Osteoblast (primary cell): Measurements from ENCODE around the gene FAM3A. TPM values are rescaled to one million over a fixed set of nuclear protein-coding genes. Genes with fewer than 3 reads are reported as not detected.

Experiments
- DNase-seq: peaks from one replicate; pipeline ENCODE4 v3.0.0; 2011; ENCODE audit warnings: low spot score, mixed read lengths; ENCODE audit not compliant: insufficient read length; ENCODE audit errors: missing footprints
- H2AFZ ChIP-seq: 2 replicates; pipeline ENCODE4 v1.6.0; 2011; ENCODE audit warnings: mild to moderate bottlenecking, low read length
- H3K27ac ChIP-seq: 2 replicates; pipeline ENCODE4 v1.5.1; 2011; ENCODE audit warnings: mild to moderate bottlenecking, low read depth, low read length, moderate library complexity
- H3K27me3 ChIP-seq: 2 replicates; pipeline ENCODE4 v1.6.0; 2012; ENCODE audit warnings: mild to moderate bottlenecking, control low read depth, inconsistent platforms, low read length, moderate library complexity; ENCODE audit not compliant: insufficient read depth
- H3K36me3 ChIP-seq: 2 replicates; pipeline ENCODE4 v1.5.1; 2011; ENCODE audit warnings: mild to moderate bottlenecking, low read length, control low read depth, moderate library complexity; ENCODE audit not compliant: insufficient read depth
- H3K4me1 ChIP-seq: 2 replicates; pipeline ENCODE4 v1.5.1; 2011; ENCODE audit warnings: mild to moderate bottlenecking, low read length, control low read depth, moderate library complexity; ENCODE audit not compliant: insufficient read depth
- H3K4me2 ChIP-seq: 2 replicates; pipeline ENCODE4 v1.6.0; 2011; ENCODE audit warnings: mild to moderate bottlenecking, low read length; ENCODE audit not compliant: insufficient read depth
- H3K4me3 ChIP-seq: fragments of 200-600 bp; sonication (generic); 3 replicates; pipeline ENCODE4 v1.5.1; 2012; ENCODE audit warnings: mild to moderate bottlenecking, low read length, inconsistent platforms; ENCODE audit not compliant: insufficient read depth
- H3K79me2 ChIP-seq: 2 replicates; pipeline ENCODE4 v1.6.0; 2012; ENCODE audit warnings: mild to moderate bottlenecking, low read length, control low read depth, inconsistent platforms; ENCODE audit not compliant: insufficient read depth
- H3K9me3 ChIP-seq: 2 replicates; pipeline ENCODE4 v1.5.1; 2011; ENCODE audit warnings: low read depth, low read length, control low read depth
- H4K20me1 ChIP-seq: 2 replicates; pipeline ENCODE4 v1.6.0; 2012; ENCODE audit warnings: mild to moderate bottlenecking, low read length, control low read depth; ENCODE audit not compliant: insufficient read depth
- total RNA-seq: library from RNA; depleted of rRNA; stranded (reverse); fragments of >200 nt; gene quantifications from 2 replicates; pipeline ENCODE4 v1.2.3, GENCODE V29; 2012
- TF ChIP-seq, protein P1 (sequence below): IDR thresholded peaks from 2 replicates; pipeline ENCODE4 v1.5.1; 2011; ENCODE audit warnings: mild to moderate bottlenecking, low read depth, low read length, moderate library complexity; ENCODE audit errors: extremely low read depth

FAM3A gene
- total RNA-seq, 1 donor: 21.4 TPM

GRCh38 chrX:154462396-154462795, 53.6 kb downstream of the FAM3A start:
- Histone ChIP-seq H3K27ac (no peak overlapping the region), H3K79me2 (peaks cover 57% of the 10 kb centered on the region), H3K4me2 (no peak overlapping the region), H4K20me1 (peaks cover 38% of the 10 kb centered on the region), H3K4me1 (peaks cover 4% of the 10 kb centered on the region), H3K36me3 (peaks cover 30% of the 10 kb centered on the region), H3K27me3 (no peaks in the 10 kb centered on the region), H3K4me3 (no peak overlapping the region), H3K9me3 (no peaks in the 10 kb centered on the region), H2AFZ (no peak overlapping the region)
- TF ChIP-seq, protein P1, sequence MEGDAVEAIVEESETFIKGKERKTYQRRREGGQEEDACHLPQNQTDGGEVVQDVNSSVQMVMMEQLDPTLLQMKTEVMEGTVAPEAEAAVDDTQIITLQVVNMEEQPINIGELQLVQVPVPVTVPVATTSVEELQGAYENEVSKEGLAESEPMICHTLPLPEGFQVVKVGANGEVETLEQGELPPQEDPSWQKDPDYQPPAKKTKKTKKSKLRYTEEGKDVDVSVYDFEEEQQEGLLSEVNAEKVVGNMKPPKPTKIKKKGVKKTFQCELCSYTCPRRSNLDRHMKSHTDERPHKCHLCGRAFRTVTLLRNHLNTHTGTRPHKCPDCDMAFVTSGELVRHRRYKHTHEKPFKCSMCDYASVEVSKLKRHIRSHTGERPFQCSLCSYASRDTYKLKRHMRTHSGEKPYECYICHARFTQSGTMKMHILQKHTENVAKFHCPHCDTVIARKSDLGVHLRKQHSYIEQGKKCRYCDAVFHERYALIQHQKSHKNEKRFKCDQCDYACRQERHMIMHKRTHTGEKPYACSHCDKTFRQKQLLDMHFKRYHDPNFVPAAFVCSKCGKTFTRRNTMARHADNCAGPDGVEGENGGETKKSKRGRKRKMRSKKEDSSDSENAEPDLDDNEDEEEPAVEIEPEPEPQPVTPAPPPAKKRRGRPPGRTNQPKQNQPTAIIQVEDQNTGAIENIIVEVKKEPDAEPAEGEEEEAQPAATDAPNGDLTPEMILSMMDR: no peak
- DNase-seq: no peak

- Histone ChIP-seq H3K4me3 (peak overlapping the region; percentile 82), H3K36me3 (peaks cover 26% of the 10 kb centered on the region), H2AFZ (no peak overlapping the region), H3K4me2 (peak overlapping the region; percentile 83), H4K20me1 (peaks cover 38% of the 10 kb centered on the region), H3K27ac (no peak overlapping the region), H3K79me2 (peaks cover 57% of the 10 kb centered on the region), H3K27me3 (no peaks in the 10 kb centered on the region), H3K4me1 (peaks cover 4% of the 10 kb centered on the region), H3K9me3 (no peaks in the 10 kb centered on the region)
- TF ChIP-seq, protein P1: peak; percentile 7
- no peak for DNase-seq
These were observed 55.7 kb downstream of the FAM3A start for GRCh38 chrX:154460326-154460725.

DNA sequence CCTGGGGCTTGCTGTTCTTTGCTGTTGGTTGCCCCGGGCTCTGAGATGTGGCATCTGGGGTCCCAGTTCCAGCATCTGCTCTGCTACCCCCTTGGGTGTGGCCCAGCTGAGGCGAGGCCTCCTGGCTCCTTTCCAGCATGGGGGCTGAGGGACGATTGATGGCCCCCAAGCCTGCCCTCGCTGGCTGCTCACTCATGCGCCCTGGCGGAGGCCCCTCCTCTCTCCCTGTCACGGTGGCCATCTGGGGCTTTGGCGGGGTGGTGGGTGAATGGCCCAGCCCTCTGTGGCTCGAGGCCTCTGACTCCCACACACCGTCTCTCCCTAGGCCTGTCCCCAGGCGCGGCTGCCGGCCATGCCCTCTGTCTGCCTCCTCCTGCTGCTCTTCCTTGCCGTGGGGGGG, 56.2 kb downstream of the FAM3A start:
- H3K79me2 ChIP-seq: peaks cover 57% of the 10 kb centered on the region
- TF ChIP-seq, protein P1: no peak
- H3K27ac ChIP-seq: no peak overlapping the region

DNA sequence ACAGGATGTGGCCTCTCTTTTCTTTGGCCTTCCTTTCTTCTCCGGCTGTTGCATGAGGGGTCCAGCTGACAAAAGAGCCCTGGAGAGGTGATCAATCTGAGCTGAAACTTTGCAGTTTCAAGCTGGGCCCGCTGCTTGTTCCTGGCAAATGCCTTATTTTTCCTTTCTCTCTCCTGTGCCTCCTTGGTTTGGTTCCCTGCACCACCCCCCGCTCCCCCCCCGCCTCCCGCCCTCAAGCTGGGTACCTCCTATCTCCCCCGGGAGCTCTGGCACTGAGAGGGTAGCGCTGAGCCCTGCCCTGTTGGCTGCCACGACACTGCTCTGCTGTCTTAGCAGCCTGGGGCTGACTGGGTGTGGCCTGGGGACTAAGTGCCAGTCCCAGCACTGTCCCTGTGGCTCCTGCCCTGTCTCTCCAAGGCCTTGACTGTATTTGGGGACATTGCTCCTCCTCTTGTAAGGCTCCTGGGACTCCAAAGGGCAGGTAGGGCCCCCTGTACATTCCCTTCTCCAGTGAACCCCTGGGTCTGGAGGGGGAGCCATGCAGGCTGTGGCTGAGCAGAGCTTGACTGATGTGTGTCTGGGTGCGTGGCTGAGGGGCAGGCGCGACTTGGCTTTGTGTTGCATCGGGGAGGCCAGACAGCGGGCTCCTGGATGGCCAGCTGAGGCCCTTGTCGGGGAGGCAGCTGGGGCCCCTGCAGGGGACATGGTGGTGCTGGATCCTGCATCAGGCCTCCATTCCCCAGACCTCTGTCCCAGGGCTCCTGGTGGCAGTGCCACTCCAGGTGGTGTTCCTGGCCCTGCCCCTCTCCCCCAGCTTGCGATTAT, 56.9 kb downstream of the FAM3A start:
- Histone ChIP-seq H3K9me3 (no peaks in the 10 kb centered on the region), H3K79me2 (peaks cover 54% of the 10 kb centered on the region), H3K4me3 (peak overlapping the region; percentile 82), H3K27me3 (no peaks in the 10 kb centered on the region), H3K4me1 (peaks cover 4% of the 10 kb centered on the region), H3K4me2 (peak overlapping the region; percentile 83), H3K27ac (no peak overlapping the region), H4K20me1 (peaks cover 36% of the 10 kb centered on the region), H3K36me3 (peaks cover 15% of the 10 kb centered on the region), H2AFZ (no peak overlapping the region)
- peak; percentile 92 for DNase-seq
- TF ChIP-seq, protein P1: no peak

More for the DNA sequence above, 56.2 kb downstream of the FAM3A start:
- Histone ChIP-seq H3K36me3 (peaks cover 21% of the 10 kb centered on the region), H4K20me1 (peaks cover 38% of the 10 kb centered on the region), H3K4me3 (peak overlapping the region; percentile 82), H2AFZ (no peak overlapping the region), H3K9me3 (no peaks in the 10 kb centered on the region), H3K4me2 (peak overlapping the region; percentile 83), H3K27me3 (no peaks in the 10 kb centered on the region), H3K4me1 (peaks cover 4% of the 10 kb centered on the region)
- no peak for DNase-seq
